HepG2 (cell line): ENCODE measurements around the gene ART4. TPM values are rescaled to one million over a fixed set of nuclear protein-coding genes. Genes with fewer than 3 reads are reported as not detected.

Experiments used
- ATAC-seq: fragments of 200-7000 bp; cut with Tn5 transposase; 3 replicates; pipeline ENCODE4 v1.9.1; 2020; ENCODE audit warnings: mild to moderate bottlenecking, moderate library complexity
- BruUV-seq: library from RNA; stranded (reverse); fragments of 400-500 nt; replicated peaks from 2 replicates; lab custom pipeline; 2021; lab: Mats Ljungman, UMichigan
- CTCF ChIA-PET: fragments of 300-600 bp; formaldehyde crosslinking; extraction: SDS; loops from one replicate; lab custom pipeline; 2021; ENCODE audit warnings: low total read pairs, inconsistent platforms, low intra/inter-chr PET ratio; lab: Yijun Ruan, JAX
- POLR2A ChIA-PET: fragments of 350-600 bp; sonication (Branson Sonifier 250); formaldehyde crosslinking; loops from one replicate; lab custom pipeline; 2020; ENCODE audit warnings: antibody characterized with exemption, inconsistent platforms; lab: Yijun Ruan, JAX
- DNase-seq: peaks from one replicate; pipeline ENCODE4 v3.0.0-alpha.2; 2015; ENCODE audit warnings: low spot score
- FAIRE-seq: peaks from 3 replicates; lab custom pipeline; 2011; peaks lifted over from hg19 to GRCh38; lab: Jason Lieb, UNC
- H2AFZ ChIP-seq: one replicate; pipeline ENCODE4 v1.6.1; 2011; ENCODE audit warnings: low read length, inconsistent platforms
- H3K27ac ChIP-seq: fragments of 300-600 bp; 3 replicates; pipeline ENCODE4 v1.8.0; 2011; ENCODE audit warnings: mixed run types, mild to moderate bottlenecking, mixed read lengths, low read length, inconsistent platforms; ENCODE audit not compliant: insufficient read depth; ENCODE audit errors: extremely low read length
- H3K27me3 ChIP-seq, 2 experiments: fragments of 200-600 bp in 1 of 2; 2 replicates in 1 of 2; 3 replicates in 1 of 2; pipeline versions ENCODE4 v1.6.0 to v1.8.0; 2011; ENCODE audit warnings: low read length in 2 of 2, mild to moderate bottlenecking in 2 of 2, moderate library complexity in 2 of 2, inconsistent platforms in 1 of 2; ENCODE audit not compliant: insufficient read depth in 2 of 2, control insufficient read depth in 1 of 2
- H3K36me3 ChIP-seq, 2 experiments: fragments of 200-600 bp in 1 of 2; replicated peaks in 1 of 2; 2 replicates in 1 of 2; 3 replicates in 1 of 2; pipeline versions ENCODE4 v1.5.1 to v1.8.0; 2011; ENCODE audit warnings: low read length in 2 of 2, inconsistent platforms in 1 of 2; ENCODE audit not compliant: insufficient read depth in 2 of 2, control insufficient read depth in 1 of 2
- H3K4me1 ChIP-seq: 2 replicates; pipeline ENCODE4 v1.5.1; 2012; ENCODE audit warnings: low read length, inconsistent platforms; ENCODE audit not compliant: insufficient read depth
- H3K4me2 ChIP-seq: 2 replicates; pipeline ENCODE4 v1.6.0; 2011; ENCODE audit warnings: low read depth, low read length, inconsistent platforms
- H3K4me3 ChIP-seq, 3 experiments: fragments of 200-600 bp in 1 of 3; sonication (generic), shearing (Covaris generic) in 1 of 3; replicated peaks in 1 of 3; 2 replicates each; pipeline ENCODE4 v1.5.1; 2011 to 2016; ENCODE audit warnings: low read length in 3 of 3, inconsistent platforms in 2 of 3, low read depth in 2 of 3, mild to moderate bottlenecking in 2 of 3, control low read depth in 1 of 3, mixed read lengths in 1 of 3; ENCODE audit not compliant: insufficient read depth in 1 of 3
- H3K79me2 ChIP-seq: one replicate; pipeline ENCODE4 v1.6.1; 2011; ENCODE audit warnings: low read length, inconsistent platforms; ENCODE audit not compliant: insufficient read depth
- H3K9ac ChIP-seq: 2 replicates; pipeline ENCODE4 v1.6.0; 2011; ENCODE audit warnings: mild to moderate bottlenecking, low read depth, low read length, inconsistent platforms; ENCODE audit not compliant: insufficient read depth
- H3K9me3 ChIP-seq: 2 replicates; pipeline ENCODE4 v1.5.1; 2012; ENCODE audit warnings: mild to moderate bottlenecking, low read length
- H4K20me1 ChIP-seq: 2 replicates; pipeline ENCODE4 v1.6.0; 2011; ENCODE audit warnings: inconsistent platforms, mild to moderate bottlenecking, low read length, moderate library complexity; ENCODE audit not compliant: insufficient read depth
- FOXO4 ChIP-seq: sonication (generic); formaldehyde crosslinking; conservative IDR thresholded peaks from 2 replicates; pipeline ENCODE4 v1.8.1; 2023; ENCODE audit warnings: missing genetic modification reagents
- HBP1 ChIP-seq: IDR thresholded peaks from 2 replicates; pipeline ENCODE4 v1.6.1; 2016; ENCODE audit warnings: low read depth, control low read depth
- RXRB ChIP-seq: IDR thresholded peaks from 2 replicates; pipeline ENCODE4 v1.6.1; 2016; ENCODE audit warnings: borderline replicate concordance, missing genetic modification reagents, missing compliant biosample characterization
- ZNF556 ChIP-seq: sonication (generic); formaldehyde crosslinking; IDR thresholded peaks from 2 replicates; pipeline ENCODE4 v1.4.0; 2020; ENCODE audit warnings: mild to moderate bottlenecking, missing genetic modification reagents, borderline replicate concordance
- WGBS: methylation state at CpG from one replicate; pipeline ENCODE4 v1.1.6; 2017; ENCODE audit warnings: low lambda C conversion rate; 5-methylcytosine and 5-hydroxymethylcytosine counted together
- in situ Hi-C: cut with HindIII; loops from 2 replicates; pipeline ENCODE4 v1.10.0; 2017; ENCODE audit warnings: low pct_unique_long_range_greater_than_20kb; ENCODE audit not compliant: extremely low pct_ligation_motif_present
- intact Hi-C: fragments of 100-400 bp; cut with micrococcal nuclease; formaldehyde crosslinking; loops from one replicate; pipeline ENCODE4 v1.10.0; 2022; ENCODE audit not compliant: unreplicated experiment
- polyA plus RNA-seq, 8 experiments: library from polyadenylated mRNA; depleted of rRNA in 3 of 8; stranded (reverse) in 7 of 8; unstranded in 1 of 8; fragments of >200 nt; fragmentation: Illumina TruSeq in 4 of 8; extraction: Trizol in 4 of 8; gene quantifications; 2 replicates each; pipeline versions ENCODE4 v1.2.1 to v1.2.3, GENCODE V29; 2011 to 2016; ENCODE audit warnings: low read depth in 4 of 8, missing spikeins in 1 of 8, mixed read lengths in 1 of 8; ENCODE audit not compliant: insufficient read depth in 1 of 8
- total RNA-seq, 5 experiments: library from RNA; depleted of rRNA; stranded (reverse); fragments of >200 nt; fragmentation: Illumina TruSeq; extraction: Trizol; gene quantifications; 2 replicates each; pipeline ENCODE4 v1.2.3, GENCODE V29; 2016; ENCODE audit warnings: low read depth in 1 of 5

Gene ART4
- total and polyA plus RNA-seq, 2 of the 13 experiments (the other 11 are each of a cell fraction or from before 2014, with no cell fraction given), result 17.6 to 20.3 TPM

GRCh38 chr12:14802721-14803010 is 40.7 kb downstream of the ART4 start:
- Histone ChIP-seq H3K36me3 (peaks cover 7 to 23% of the 10 kb centered on the region in 2 experiments; a peak in 4 of 5 replicates), H3K27me3 (no peaks in the 10 kb centered on the region; a peak in 1 of 5 replicates), H3K4me2 (peak overlapping the region; percentile 85), H2AFZ (no peak overlapping the region), H3K4me1 (peaks cover 33% of the 10 kb centered on the region), H4K20me1 (no peaks in the 10 kb centered on the region; the same call in 1 of the 2 replicates), H3K27ac (peak overlapping the region; percentile 83), H3K9me3 (no peaks in the 10 kb centered on the region), H3K4me3 (peak overlapping the region; percentile 92 to 97 (median 96)), H3K79me2 (peaks cover 54% of the 10 kb centered on the region), H3K9ac (peak overlapping the region; percentile 96)
- TF ChIP-seq RXRB (CRISPR knock-in tag) (no peak), HBP1 (CRISPR knock-in tag) (0 out of 2 replicates have a peak, but pooled peaks have one; percentile 5), ZNF556 (no peak), FOXO4 (CRISPR knock-in tag) (0 out of 2 replicates have a peak, but pooled peaks have one; percentile 28)
- intact Hi-C loops, result loop anchor here (1.0 to 2.0 kb wide), 2 partner anchors 31 to 40 kb away; partner anchors contain the start of gene ART4
- ChIA-PET CTCF (no interaction called here), POLR2A (interaction anchor here (1.2 to 3.0 kb wide), 8 partner anchors 18 to 41 kb away, joined by 3 to 71 read pairs (median 8); partner anchors contain the start of gene ART4)
- in situ Hi-C loops, result no loop called here
- no peak for FAIRE-seq
- ATAC-seq, result no peak
- no TSS peak for BruUV-seq
- DNase-seq, result no peak
- WGBS, result 1% methylated on average over 7 of the region's 7 CpGs
